ENCODE results near the gene AMN. TPM values are rescaled to one million over a fixed set of nuclear protein-coding genes. Genes with fewer than 3 reads are reported as not detected.

Gene AMN
- total RNA-seq, 4 donors from 2014 or later = 89.1 to 1,110 (median 806) TPM

DNA sequence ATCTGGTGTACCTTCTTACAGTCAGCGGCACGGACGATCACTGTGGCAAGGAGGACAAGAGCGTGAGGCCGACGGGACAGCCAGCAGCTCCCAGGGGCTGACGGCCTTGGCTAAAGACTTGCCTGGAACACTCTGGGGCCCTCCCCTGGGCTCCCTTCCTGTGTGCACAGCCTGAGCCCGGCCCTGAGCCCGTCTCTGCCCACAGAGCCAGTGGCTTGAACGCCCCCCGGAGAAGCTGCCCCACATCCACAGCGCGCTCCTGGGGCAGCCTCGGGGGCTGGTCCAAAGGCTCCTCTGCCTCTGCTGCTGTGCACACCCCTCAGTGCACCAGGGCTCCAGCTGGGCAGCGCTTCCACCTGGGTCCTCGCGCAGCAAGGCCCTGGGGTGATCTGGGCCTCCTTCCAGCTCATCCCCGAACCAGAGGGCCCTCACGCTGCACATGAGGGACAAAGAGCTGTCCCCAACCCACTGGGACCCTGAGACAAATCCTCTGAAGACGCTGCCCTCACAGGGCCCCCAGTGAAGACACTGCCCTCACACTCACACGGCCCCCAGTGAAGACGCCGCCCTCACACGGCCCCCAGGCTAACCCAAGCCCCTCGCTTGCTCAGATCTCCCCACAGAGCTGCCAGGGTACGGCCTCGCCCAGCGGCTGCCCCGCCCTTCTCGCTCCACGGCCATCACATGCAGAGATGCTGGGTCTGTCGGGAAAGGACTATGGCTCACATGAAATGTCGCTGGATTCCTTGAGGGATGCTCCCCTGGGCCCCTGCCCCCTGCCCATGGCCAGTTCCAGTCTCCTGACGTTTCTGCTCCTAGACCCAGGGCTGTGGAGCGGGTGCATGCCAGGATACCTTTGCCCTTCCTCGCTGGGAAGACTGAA is 22.2 kb downstream of the AMN start:
- H3K36me3 ChIP-seq = peaks cover 0 to 94% (median 0%) of the 10 kb centered on the region in 3 donors

DNA sequence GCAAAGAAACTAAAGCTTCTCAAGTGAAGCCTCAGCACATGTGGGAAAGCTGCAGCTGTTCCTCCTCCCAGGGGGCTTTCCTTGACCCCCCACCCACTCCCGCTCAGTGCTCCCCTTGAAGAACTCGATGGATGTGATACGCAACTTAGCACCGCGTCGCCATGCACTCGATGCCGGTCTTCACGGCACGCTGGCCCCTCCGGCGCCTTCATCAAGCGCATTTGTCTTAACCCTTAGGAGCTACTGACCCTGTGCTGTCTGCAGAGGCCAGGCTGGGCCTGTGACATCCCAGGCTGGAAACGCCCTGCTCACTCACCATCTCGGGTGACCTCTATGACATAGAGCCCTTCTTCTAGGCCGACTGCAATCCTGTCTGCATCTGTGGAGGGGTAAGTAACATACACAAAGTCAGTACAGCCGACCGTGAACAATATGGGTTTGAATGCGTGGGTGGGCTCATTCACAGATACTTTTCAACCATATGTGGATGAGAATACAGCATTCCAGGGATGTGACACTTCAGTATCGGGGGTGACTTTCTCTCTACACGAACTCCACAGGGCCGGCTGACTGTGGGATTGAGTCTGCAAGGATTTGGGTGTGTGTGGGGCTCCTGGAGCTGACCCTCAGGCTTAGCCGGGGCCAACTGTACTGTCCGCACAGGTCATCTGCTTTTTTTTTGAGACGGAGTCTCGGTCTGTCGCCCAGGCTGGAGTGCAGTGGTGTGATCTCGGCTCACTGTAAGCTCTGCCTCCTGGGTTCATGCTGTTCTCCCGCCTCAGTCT is 23.1 kb downstream of the AMN start:
- no peak overlapping the region for H3K4me3 ChIP-seq
- no peaks in the 10 kb centered on the region for H3K27me3 ChIP-seq
- peak overlapping the region in 1 of 4 donors; percentile 72 for H3K27ac ChIP-seq
- no peaks in the 10 kb centered on the region for H3K9me3 ChIP-seq
- TF ChIP-seq POLR2A (IDR thresholded peaks at IDR 0.05) = no peak
- TF ChIP-seq, protein P1, sequence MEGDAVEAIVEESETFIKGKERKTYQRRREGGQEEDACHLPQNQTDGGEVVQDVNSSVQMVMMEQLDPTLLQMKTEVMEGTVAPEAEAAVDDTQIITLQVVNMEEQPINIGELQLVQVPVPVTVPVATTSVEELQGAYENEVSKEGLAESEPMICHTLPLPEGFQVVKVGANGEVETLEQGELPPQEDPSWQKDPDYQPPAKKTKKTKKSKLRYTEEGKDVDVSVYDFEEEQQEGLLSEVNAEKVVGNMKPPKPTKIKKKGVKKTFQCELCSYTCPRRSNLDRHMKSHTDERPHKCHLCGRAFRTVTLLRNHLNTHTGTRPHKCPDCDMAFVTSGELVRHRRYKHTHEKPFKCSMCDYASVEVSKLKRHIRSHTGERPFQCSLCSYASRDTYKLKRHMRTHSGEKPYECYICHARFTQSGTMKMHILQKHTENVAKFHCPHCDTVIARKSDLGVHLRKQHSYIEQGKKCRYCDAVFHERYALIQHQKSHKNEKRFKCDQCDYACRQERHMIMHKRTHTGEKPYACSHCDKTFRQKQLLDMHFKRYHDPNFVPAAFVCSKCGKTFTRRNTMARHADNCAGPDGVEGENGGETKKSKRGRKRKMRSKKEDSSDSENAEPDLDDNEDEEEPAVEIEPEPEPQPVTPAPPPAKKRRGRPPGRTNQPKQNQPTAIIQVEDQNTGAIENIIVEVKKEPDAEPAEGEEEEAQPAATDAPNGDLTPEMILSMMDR (IDR thresholded peaks at IDR 0.05) = no peak
- H3K36me3 ChIP-seq = peaks cover 0 to 94% (median 0%) of the 10 kb centered on the region in 3 donors
- H3K4me1 ChIP-seq = peaks cover 0 to 9% (median 8%) of the 10 kb centered on the region in 4 donors
- DNase-seq = no peak

More for the DNA sequence above, 22.2 kb downstream of the AMN start:
- Histone ChIP-seq H3K4me1 (peaks cover 0 to 8% (median 7%) of the 10 kb centered on the region in 4 donors), H3K4me3 (no peak overlapping the region), H3K27ac (no peak overlapping the region), H3K27me3 (no peaks in the 10 kb centered on the region), H3K9me3 (no peaks in the 10 kb centered on the region)
- TF ChIP-seq, protein P1 (IDR thresholded peaks at IDR 0.05) = no peak
- TF ChIP-seq POLR2A (IDR thresholded peaks at IDR 0.05) = no peak
- DNase-seq = peak in 1 of 3 donors; percentile 46

DNA sequence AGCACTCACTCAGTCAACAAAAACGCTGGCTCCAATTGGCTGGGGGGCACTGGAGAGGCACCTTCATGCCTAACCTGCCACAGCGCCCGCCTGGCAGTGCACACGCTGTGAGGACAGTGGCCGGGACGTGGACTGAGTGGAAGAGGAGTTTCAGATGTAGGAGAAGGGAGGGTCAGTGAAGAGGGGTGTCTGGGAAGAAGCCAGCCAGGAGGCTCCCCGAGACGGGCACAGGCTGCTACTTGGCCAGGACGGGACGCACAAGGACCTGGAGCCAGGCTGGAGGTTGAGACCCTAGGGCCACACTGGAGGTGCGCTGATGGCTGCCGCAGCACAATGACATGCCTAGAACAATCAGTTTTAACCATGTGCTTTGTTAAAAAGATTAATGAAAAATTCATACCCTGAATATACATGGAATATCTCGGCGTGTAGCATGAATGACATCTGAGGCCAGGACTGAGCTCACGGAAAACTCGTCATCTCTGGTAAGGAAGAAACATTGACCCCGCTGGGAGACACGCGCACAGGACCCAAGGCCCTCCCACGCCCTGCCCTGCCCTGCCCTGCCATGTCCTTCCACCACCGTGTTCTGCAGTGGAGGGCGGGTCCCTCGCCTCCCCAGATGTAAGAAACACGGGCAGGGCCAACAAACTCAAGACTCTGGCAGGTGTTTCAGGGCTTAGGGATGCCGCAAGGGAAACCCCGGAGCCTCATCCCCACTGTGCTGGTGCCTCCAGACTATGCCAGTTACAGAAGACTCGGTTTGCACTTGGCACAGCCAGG is 25.0 kb downstream of the AMN start:
- no peaks in the 10 kb centered on the region for H3K27me3 ChIP-seq
- H3K36me3 ChIP-seq = peaks cover 0 to 94% (median 0%) of the 10 kb centered on the region in 3 donors
- peak overlapping the region in 1 of 4 donors; percentile 72 for H3K27ac ChIP-seq
- DNase-seq = peak in 1 of 3 donors; percentile 61
- H3K9me3 ChIP-seq = no peaks in the 10 kb centered on the region
- no peak overlapping the region for H3K4me3 ChIP-seq
- TF ChIP-seq POLR2A (IDR thresholded peaks at IDR 0.05) = no peak
- TF ChIP-seq, protein P1 (IDR thresholded peaks at IDR 0.05) = no peak
- H3K4me1 ChIP-seq = peaks cover 0 to 8% (median 4%) of the 10 kb centered on the region in 4 donors

DNA sequence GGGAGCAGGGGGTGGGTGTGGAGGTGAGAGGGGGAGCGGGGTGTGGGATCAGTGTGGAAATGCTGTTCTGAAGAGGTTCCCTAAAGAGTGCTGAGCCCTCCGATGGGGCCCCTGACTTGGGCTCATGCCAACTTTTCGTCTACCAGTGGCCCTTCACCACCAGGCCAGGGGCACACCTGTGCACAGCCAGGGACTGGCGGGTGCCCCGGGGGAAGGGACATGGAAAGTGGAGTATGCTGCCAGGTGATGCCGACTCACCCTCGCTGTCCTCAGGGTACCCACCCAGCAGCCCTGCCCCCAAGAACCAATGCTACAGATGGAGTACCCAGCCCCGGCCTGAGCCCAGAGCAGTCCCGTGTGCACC is 26.2 kb downstream of the AMN start:
- Histone ChIP-seq H3K36me3 (peaks cover 0 to 94% (median 0%) of the 10 kb centered on the region in 3 donors), H3K4me3 (no peak overlapping the region), H3K27ac (peak overlapping the region in 2 of 4 donors; percentile 44 to 80), H3K4me1 (peaks cover 0 to 8% (median 4%) of the 10 kb centered on the region in 4 donors), H3K27me3 (no peaks in the 10 kb centered on the region), H3K9me3 (no peaks in the 10 kb centered on the region)
- DNase-seq = no peak
- TF ChIP-seq, protein P1 (IDR thresholded peaks at IDR 0.05) = no peak
- no peak for TF ChIP-seq POLR2A (IDR thresholded peaks at IDR 0.05)

Measured in Peyer's patch (tissue), 4 donors.